Measurements from ENCODE around the gene CASP8AP2. TPM values are rescaled to one million over a fixed set of nuclear protein-coding genes. Genes with fewer than 3 reads are reported as not detected.
"Not testable (repeated sequence)": the region's sequence is repeated elsewhere in the genome, so short reads cannot be mapped to it uniquely, and the experiment has no call there.

Gene CASP8AP2
- 19.0 and 29.5 TPM in 2 replicates for total RNA-seq (ENCODE audit: low replicate concordance)
- long read RNA-seq, transcript CASP8AP2-202 (7 exons, 1,280 nt) = major isoform, 35 of 81 reads
- long read RNA-seq, transcript CASP8AP2-206 (7 exons, 1,153 nt) = minor isoform, 9 of 81 reads
- long read RNA-seq, partial matches to known transcripts = 17 of 81 reads
- long read RNA-seq, other reads (novel, unspliced or antisense) = 20 of 81 reads

GRCh38 chr6:89829472-89830169 lies at the start of gene CASP8AP2:
Gene CASP8AP2, plus strand, starts transcription at chr6:89829880.
- Mint-ChIP-seq H3K36me3 (peaks cover 11% of the 10 kb centered on the region), H3K27ac (peak within 1 kb of the TSS; percentile 96), H3K4me3 (peak within 1 kb of the TSS; percentile 99), H3K4me1 (ENCODE audit: unreplicated experiment) (peaks cover 9% of the 10 kb centered on the region), H3K9me3 (no peaks in the 10 kb centered on the region), H3K27me3 (no peaks in the 10 kb centered on the region)
- no peak for TF ChIP-seq CTCF (conservative IDR thresholded peaks at IDR 0.05)
- peak; percentile 88 for DNase-seq (ENCODE audit: extremely low spot score, unreplicated experiment)

GRCh38 chr6:89781070-89782034 lies 48.3 kb upstream of the CASP8AP2 start:
- TF ChIP-seq CTCF (conservative IDR thresholded peaks at IDR 0.05) = no peak
- no peak overlapping the region for H3K4me3 Mint-ChIP-seq
- peaks cover 51% of the 10 kb centered on the region for H3K36me3 Mint-ChIP-seq
- no peak overlapping the region for H3K27ac Mint-ChIP-seq
- H3K9me3 Mint-ChIP-seq = no peaks in the 10 kb centered on the region
- H3K4me1 Mint-ChIP-seq (ENCODE audit: unreplicated experiment) = no peaks in the 10 kb centered on the region
- DNase-seq (ENCODE audit: extremely low spot score, unreplicated experiment) = no peak
- no peaks in the 10 kb centered on the region for H3K27me3 Mint-ChIP-seq

- Mint-ChIP-seq H3K27ac (no peak overlapping the region), H3K9me3 (no peaks in the 10 kb centered on the region), H3K36me3 (peaks cover 53% of the 10 kb centered on the region), H3K27me3 (no peaks in the 10 kb centered on the region), H3K4me3 (no peak overlapping the region), H3K4me1 (ENCODE audit: unreplicated experiment) (no peaks in the 10 kb centered on the region)
- TF ChIP-seq CTCF (conservative IDR thresholded peaks at IDR 0.05) = no peak
- DNase-seq (ENCODE audit: extremely low spot score, unreplicated experiment) = no peak
Measured at GRCh38 chr6:89782222-89782621, 47.5 kb upstream of the CASP8AP2 start.

- H3K9me3 Mint-ChIP-seq; H3K4me3 Mint-ChIP-seq; H3K27ac Mint-ChIP-seq; H3K27me3 Mint-ChIP-seq; DNase-seq (ENCODE audit: extremely low spot score, unreplicated experiment); H3K4me1 Mint-ChIP-seq (ENCODE audit: unreplicated experiment): not testable (repeated sequence)
- H3K36me3 Mint-ChIP-seq = peaks cover 54% of the 10 kb centered on the region
Measured at GRCh38 chr6:89783293-89783692, 46.4 kb upstream of the CASP8AP2 start.

GRCh38 chr6:89784838-89785237 lies 44.8 kb upstream of the CASP8AP2 start:
- Mint-ChIP-seq H3K27me3 (no peaks in the 10 kb centered on the region), H3K36me3 (peaks cover 60% of the 10 kb centered on the region), H3K4me1 (ENCODE audit: unreplicated experiment) (no peaks in the 10 kb centered on the region), H3K4me3 (no peak overlapping the region), H3K9me3 (no peaks in the 10 kb centered on the region), H3K27ac (no peak overlapping the region)
- TF ChIP-seq CTCF (conservative IDR thresholded peaks at IDR 0.05) = no peak
- DNase-seq (ENCODE audit: extremely low spot score, unreplicated experiment) = no peak
